ENCODE results near the gene GGA2. TPM values are rescaled to one million over a fixed set of nuclear protein-coding genes. Genes with fewer than 3 reads are reported as not detected.
"Not testable (repeated sequence)": the region's sequence is repeated elsewhere in the genome, so short reads cannot be mapped to it uniquely, and the experiment has no call there.

Gene GGA2
- total RNA-seq, 1 donor from 2014 or later, result 180 TPM

DNA sequence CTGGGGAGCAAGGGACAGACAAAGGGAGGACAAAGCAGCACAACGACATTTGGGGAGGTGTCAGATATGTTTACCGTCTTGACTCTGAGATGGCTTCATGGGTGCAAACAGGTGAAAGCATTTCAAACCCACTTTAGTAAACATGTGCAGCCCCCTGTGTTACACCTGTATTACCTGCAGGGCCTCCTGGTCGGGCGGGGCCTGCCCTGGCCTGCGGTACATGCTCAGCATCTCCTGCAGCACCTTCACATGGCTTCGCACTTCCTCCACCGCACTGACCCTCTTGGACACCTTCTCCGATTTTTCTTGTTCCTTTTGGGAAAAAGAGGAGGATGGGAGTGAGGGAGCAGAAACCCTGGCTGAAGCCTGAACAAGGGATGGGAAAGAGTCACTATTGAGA, 24.5 kb downstream of the GGA2 start:
- DNase-seq (ENCODE audit: low spot score), result no peak
- no peak for TF ChIP-seq EZH2 (IDR thresholded peaks at IDR 0.05)
- TF ChIP-seq, protein P1, sequence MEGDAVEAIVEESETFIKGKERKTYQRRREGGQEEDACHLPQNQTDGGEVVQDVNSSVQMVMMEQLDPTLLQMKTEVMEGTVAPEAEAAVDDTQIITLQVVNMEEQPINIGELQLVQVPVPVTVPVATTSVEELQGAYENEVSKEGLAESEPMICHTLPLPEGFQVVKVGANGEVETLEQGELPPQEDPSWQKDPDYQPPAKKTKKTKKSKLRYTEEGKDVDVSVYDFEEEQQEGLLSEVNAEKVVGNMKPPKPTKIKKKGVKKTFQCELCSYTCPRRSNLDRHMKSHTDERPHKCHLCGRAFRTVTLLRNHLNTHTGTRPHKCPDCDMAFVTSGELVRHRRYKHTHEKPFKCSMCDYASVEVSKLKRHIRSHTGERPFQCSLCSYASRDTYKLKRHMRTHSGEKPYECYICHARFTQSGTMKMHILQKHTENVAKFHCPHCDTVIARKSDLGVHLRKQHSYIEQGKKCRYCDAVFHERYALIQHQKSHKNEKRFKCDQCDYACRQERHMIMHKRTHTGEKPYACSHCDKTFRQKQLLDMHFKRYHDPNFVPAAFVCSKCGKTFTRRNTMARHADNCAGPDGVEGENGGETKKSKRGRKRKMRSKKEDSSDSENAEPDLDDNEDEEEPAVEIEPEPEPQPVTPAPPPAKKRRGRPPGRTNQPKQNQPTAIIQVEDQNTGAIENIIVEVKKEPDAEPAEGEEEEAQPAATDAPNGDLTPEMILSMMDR (IDR thresholded peaks at IDR 0.05), result no peak
- TF ChIP-seq EZH2phosphoT487 (IDR thresholded peaks at IDR 0.05), result no peak
- peaks cover 63% of the 10 kb centered on the region for H4K20me1 ChIP-seq (ENCODE audit: low read depth)
- Mint-ChIP-seq H3K27ac (no peak overlapping the region), H3K27me3 (ENCODE audit: insufficient read depth, low read depth) (no peaks in the 10 kb centered on the region), H3K36me3 (peaks cover 31% of the 10 kb centered on the region), H3K9me3 (no peaks in the 10 kb centered on the region), H3K4me3 (no peak overlapping the region), H3K4me1 (no peaks in the 10 kb centered on the region)
- H3K4me1 ChIP-seq, result no peaks in the 10 kb centered on the region
- peaks cover 8% of the 10 kb centered on the region for H3K36me3 ChIP-seq
- no peak overlapping the region for H3K4me2 ChIP-seq
- H3K27me3 ChIP-seq, result no peaks in the 10 kb centered on the region
- H2AFZ ChIP-seq (replicated peaks), result no peak overlapping the region
- H3F3A ChIP-seq (ENCODE audit: low read depth), result no peaks in the 10 kb centered on the region
- no peak overlapping the region for H3K4me3 ChIP-seq
- H3K27ac ChIP-seq, result no peak overlapping the region
- H3K79me2 ChIP-seq (ENCODE audit: low read depth), result peaks cover 8% of the 10 kb centered on the region
- H3K9me3 ChIP-seq (ENCODE audit: low read depth), result no peaks in the 10 kb centered on the region
- no peak overlapping the region for H3K9ac ChIP-seq

DNA sequence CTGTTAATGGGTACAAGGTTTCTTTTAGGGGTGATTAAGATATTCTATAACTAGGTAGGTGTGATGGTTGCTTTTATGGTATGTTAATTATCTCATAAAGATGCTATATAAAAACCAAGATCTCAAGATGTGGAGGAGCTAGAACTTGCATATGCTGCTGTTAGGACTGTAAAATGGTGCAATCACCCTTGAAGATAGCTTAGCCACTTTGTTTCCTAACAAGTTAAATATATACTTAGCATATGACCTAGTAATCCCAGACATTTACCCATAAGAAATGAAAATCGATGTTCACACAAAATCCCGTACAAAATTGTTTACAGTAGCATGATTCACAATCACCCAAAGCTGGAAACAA, 25.1 kb downstream of the GGA2 start:
- Histone ChIP-seq H3K27ac (no peak overlapping the region), H3K9ac (no peak overlapping the region), H4K20me1 (ENCODE audit: low read depth) (peaks cover 61% of the 10 kb centered on the region), H2AFZ (replicated peaks) (no peak overlapping the region), H3K4me3 (no peak overlapping the region), H3F3A (ENCODE audit: low read depth) (no peaks in the 10 kb centered on the region), H3K4me2 (no peak overlapping the region), H3K9me3 (ENCODE audit: low read depth) (no peaks in the 10 kb centered on the region), H3K27me3 (no peaks in the 10 kb centered on the region), H3K79me2 (ENCODE audit: low read depth) (peaks cover 8% of the 10 kb centered on the region), H3K4me1 (no peaks in the 10 kb centered on the region), H3K36me3 (peaks cover 4% of the 10 kb centered on the region)
- DNase-seq (ENCODE audit: low spot score), result no peak
- Mint-ChIP-seq H3K9me3 (no peaks in the 10 kb centered on the region), H3K4me1 (no peaks in the 10 kb centered on the region), H3K27me3 (ENCODE audit: insufficient read depth, low read depth) (no peaks in the 10 kb centered on the region), H3K36me3 (peaks cover 32% of the 10 kb centered on the region), H3K27ac (no peak overlapping the region), H3K4me3 (no peak overlapping the region)
- TF ChIP-seq EZH2 (IDR thresholded peaks at IDR 0.05), result no peak
- no peak for TF ChIP-seq EZH2phosphoT487 (IDR thresholded peaks at IDR 0.05)
- TF ChIP-seq, protein P1 (IDR thresholded peaks at IDR 0.05), result no peak

DNA sequence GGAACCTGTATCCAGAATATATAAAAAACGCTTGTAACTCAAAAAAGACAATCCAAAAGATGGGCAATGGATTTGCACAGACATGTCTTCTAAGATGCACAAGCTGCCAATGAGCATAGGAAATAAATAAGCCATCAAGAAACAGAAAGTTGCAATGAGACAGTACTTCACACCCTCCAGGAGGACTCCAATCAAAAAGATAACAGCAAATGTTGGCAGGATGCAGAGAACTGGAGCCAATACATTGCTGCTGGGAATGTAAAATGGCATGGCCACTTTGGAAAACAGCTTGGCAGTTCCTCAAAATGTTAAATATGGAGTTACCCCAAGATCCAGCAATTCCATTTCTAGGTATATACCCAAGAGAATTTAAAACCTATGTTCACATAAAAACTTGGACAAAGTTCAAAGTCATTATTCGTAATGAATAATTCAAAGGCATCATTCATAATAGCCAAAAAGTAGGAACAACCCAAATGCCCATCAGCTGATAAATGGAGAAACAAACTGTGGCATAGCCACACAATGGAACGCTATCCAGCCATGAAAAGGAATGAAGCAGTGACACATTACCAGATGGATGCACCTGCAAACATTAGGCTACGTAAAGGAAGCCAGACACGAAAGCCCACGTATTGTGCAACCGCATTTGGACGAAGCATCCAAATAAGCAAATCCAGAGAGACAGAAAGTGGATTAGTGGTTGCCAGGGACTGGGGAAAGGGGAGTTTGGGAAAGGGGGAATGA, 25.6 kb downstream of the GGA2 start:
- no peak overlapping the region for H3K4me3 ChIP-seq
- no peak overlapping the region for H3K4me2 ChIP-seq
- H3K9ac ChIP-seq, result no peak overlapping the region
- no peaks in the 10 kb centered on the region for H3K36me3 ChIP-seq
- DNase-seq (ENCODE audit: low spot score), result no peak
- peaks cover 6% of the 10 kb centered on the region for H3K79me2 ChIP-seq (ENCODE audit: low read depth)
- no peak overlapping the region for H3K27ac ChIP-seq
- no peaks in the 10 kb centered on the region for H3K27me3 Mint-ChIP-seq (ENCODE audit: insufficient read depth, low read depth)
- H3K36me3 Mint-ChIP-seq, result peaks cover 33% of the 10 kb centered on the region
- H3K9me3 Mint-ChIP-seq, result no peaks in the 10 kb centered on the region
- H3K4me1 Mint-ChIP-seq, result no peaks in the 10 kb centered on the region
- H2AFZ ChIP-seq (replicated peaks), result no peak overlapping the region
- no peaks in the 10 kb centered on the region for H3K27me3 ChIP-seq
- no peaks in the 10 kb centered on the region for H3K4me1 ChIP-seq
- TF ChIP-seq, protein P1 (IDR thresholded peaks at IDR 0.05), result no peak
- TF ChIP-seq EZH2 (IDR thresholded peaks at IDR 0.05), result no peak
- no peak for TF ChIP-seq EZH2phosphoT487 (IDR thresholded peaks at IDR 0.05)
- H3K4me3 Mint-ChIP-seq, result no peak overlapping the region
- no peaks in the 10 kb centered on the region for H3F3A ChIP-seq (ENCODE audit: low read depth)
- H3K27ac Mint-ChIP-seq, result no peak overlapping the region
- no peaks in the 10 kb centered on the region for H3K9me3 ChIP-seq (ENCODE audit: low read depth)
- H4K20me1 ChIP-seq (ENCODE audit: low read depth), result peaks cover 56% of the 10 kb centered on the region

DNA sequence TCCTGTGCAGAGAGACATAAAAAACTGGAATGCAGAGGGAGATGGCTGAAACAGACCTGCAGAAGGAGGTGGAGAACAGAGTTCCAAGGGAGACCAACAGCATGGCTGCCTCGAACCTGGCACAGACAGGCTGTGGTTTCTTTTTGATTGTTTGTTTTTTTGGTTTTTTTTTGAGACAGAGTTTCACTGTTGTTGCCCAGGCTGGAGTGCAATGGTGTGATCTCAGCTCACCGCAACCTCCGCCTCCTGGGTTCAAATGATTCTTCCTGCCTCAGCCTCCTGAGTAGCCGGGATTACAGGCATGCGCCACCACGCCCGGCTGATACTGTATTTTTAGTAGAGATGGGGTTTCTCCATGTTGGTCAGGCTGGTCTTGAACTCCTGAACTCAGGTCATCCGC, 26.8 kb downstream of the GGA2 start:
- not testable (repeated sequence) for H3K4me2 ChIP-seq; H3K36me3 ChIP-seq; H3K9me3 ChIP-seq (ENCODE audit: low read depth); H3K27me3 Mint-ChIP-seq (ENCODE audit: insufficient read depth, low read depth); H3K27me3 ChIP-seq; H3K9me3 Mint-ChIP-seq; H3K4me3 Mint-ChIP-seq; H2AFZ ChIP-seq (replicated peaks); H3K27ac Mint-ChIP-seq; H3K9ac ChIP-seq; DNase-seq (ENCODE audit: low spot score); H3K4me1 ChIP-seq; H3K4me3 ChIP-seq; H3K79me2 ChIP-seq (ENCODE audit: low read depth); H3K4me1 Mint-ChIP-seq; H3F3A ChIP-seq (ENCODE audit: low read depth); H3K27ac ChIP-seq
- peaks cover 46% of the 10 kb centered on the region for H4K20me1 ChIP-seq (ENCODE audit: low read depth)
- peaks cover 39% of the 10 kb centered on the region for H3K36me3 Mint-ChIP-seq
